Endothelial cell of umbilical vein (primary cell): ENCODE results near the gene GNAT1. TPM values are rescaled to one million over a fixed set of nuclear protein-coding genes. Genes with fewer than 3 reads are reported as not detected.

Experiments used
- Bru-seq: library from RNA; stranded (reverse); fragments of 400-500 nt; gene quantifications from one replicate; lab custom pipeline; 2021; lab: Mats Ljungman, UMichigan
- BruChase-seq, 2 experiments: library from RNA; stranded (reverse); fragments of 400-500 nt; gene quantifications; one replicate each; lab custom pipeline; 2021; lab: Mats Ljungman, UMichigan
- BruUV-seq: library from RNA; stranded (reverse); fragments of 400-500 nt; replicated peaks from 2 replicates; lab custom pipeline; 2021; lab: Mats Ljungman, UMichigan
- CTCF ChIA-PET: fragments of 300-600, 350-600 bp; sonication (Branson Sonifier 250); formaldehyde crosslinking; loops from one replicate; lab custom pipeline; 2021; ENCODE audit warnings: antibody characterized with exemption, inconsistent platforms; lab: Charles Lee
- POLR2A ChIA-PET: fragments of 300-600, 350-600 bp; sonication (Branson Sonifier 250); formaldehyde crosslinking; loops from one replicate; lab custom pipeline; 2021; ENCODE audit warnings: antibody characterized with exemption, inconsistent platforms; lab: Charles Lee
- DNase-seq: peaks from one replicate; pipeline ENCODE4 v3.0.0-alpha.2; 2011; ENCODE audit warnings: low read depth, low spot score
- FAIRE-seq: peaks from 2 replicates; lab custom pipeline; 2011; peaks lifted over from hg19 to GRCh38; lab: Jason Lieb, UNC
- H2AFZ ChIP-seq: 2 replicates; pipeline ENCODE4 v1.6.0; 2012; ENCODE audit warnings: low read depth, low read length, control low read depth, inconsistent platforms
- H3K27ac ChIP-seq: 2 replicates; pipeline ENCODE4 v1.5.1; 2011; ENCODE audit warnings: low read depth, mild to moderate bottlenecking, control low read depth, low read length, moderate library complexity; ENCODE audit not compliant: insufficient read depth
- H3K27me3 ChIP-seq, 2 experiments: 2 replicates each; pipeline versions ENCODE4 v1.6.0 to v1.6.1; 2011; ENCODE audit warnings: low read length in 2 of 2, mixed read lengths in 1 of 2; ENCODE audit not compliant: control insufficient read depth in 2 of 2, insufficient read depth in 2 of 2
- H3K36me3 ChIP-seq, 2 experiments: 2 replicates in 1 of 2; 3 replicates in 1 of 2; pipeline ENCODE4 v1.5.1; 2011; ENCODE audit warnings: low read length in 2 of 2, mild to moderate bottlenecking in 1 of 2, moderate library complexity in 1 of 2; ENCODE audit not compliant: control insufficient read depth in 2 of 2, insufficient read depth in 2 of 2; ENCODE audit errors: extremely low read depth in 1 of 2
- H3K4me1 ChIP-seq: 3 replicates; pipeline ENCODE4 v1.5.1; 2011; ENCODE audit warnings: mild to moderate bottlenecking, low read length; ENCODE audit not compliant: control insufficient read depth, insufficient read depth; ENCODE audit errors: extremely low read depth
- H3K4me2 ChIP-seq: 2 replicates; pipeline ENCODE4 v1.6.1; 2011; ENCODE audit warnings: low read length, control low read depth, mixed read lengths; ENCODE audit not compliant: insufficient read depth
- H3K4me3 ChIP-seq, 3 experiments: fragments of 200-600 bp in 1 of 3; sonication (generic), shearing (Covaris generic) in 1 of 3; replicated peaks in 1 of 3; 2 replicates each; pipeline ENCODE4 v1.5.1; 2011 to 2016; ENCODE audit warnings: control low read depth in 3 of 3, low read length in 3 of 3, mild to moderate bottlenecking in 2 of 3, inconsistent platforms in 1 of 3, low read depth in 1 of 3, moderate library complexity in 1 of 3; ENCODE audit not compliant: insufficient read depth in 1 of 3
- H3K79me2 ChIP-seq: 2 replicates; pipeline ENCODE4 v1.6.0; 2012; ENCODE audit warnings: low read length, inconsistent platforms; ENCODE audit not compliant: control insufficient read depth, insufficient read depth
- H3K9ac ChIP-seq: replicated peaks from 2 replicates; pipeline ENCODE3; 2011; ENCODE audit warnings: low read length, control low read depth; ENCODE audit not compliant: insufficient read depth; ENCODE audit errors: extremely low read depth
- H3K9me1 ChIP-seq: replicated peaks from 3 replicates; pipeline ENCODE4 v1.6.0; 2011; ENCODE audit warnings: mild to moderate bottlenecking, low read length; ENCODE audit not compliant: control insufficient read depth, insufficient read depth; ENCODE audit errors: extremely low read depth
- H3K9me3 ChIP-seq: replicated peaks from 2 replicates; pipeline ENCODE4 v1.5.1; 2012; ENCODE audit warnings: low read length, inconsistent platforms; ENCODE audit not compliant: control insufficient read depth, insufficient read depth
- H4K20me1 ChIP-seq: replicated peaks from 2 replicates; pipeline ENCODE3; 2011; ENCODE audit warnings: mild to moderate bottlenecking, low read length; ENCODE audit not compliant: control insufficient read depth, insufficient read depth; ENCODE audit errors: extremely low read depth
- EZH2 ChIP-seq: IDR thresholded peaks from 2 replicates; pipeline ENCODE4 v1.6.1; 2012; ENCODE audit warnings: borderline replicate concordance, low read depth, mild to moderate bottlenecking, moderate library complexity, low read length, inconsistent platforms; ENCODE audit not compliant: severe bottlenecking
- FOS ChIP-seq: IDR thresholded peaks from 2 replicates; pipeline ENCODE4 v1.6.1; 2011; ENCODE audit warnings: mild to moderate bottlenecking, low read length, moderate library complexity, borderline replicate concordance; ENCODE audit not compliant: insufficient read depth
- GATA2 ChIP-seq: IDR thresholded peaks from 2 replicates; pipeline ENCODE4 v1.7.0; 2011; ENCODE audit warnings: low read depth, mild to moderate bottlenecking, moderate library complexity, mixed read lengths, low read length; ENCODE audit not compliant: insufficient read length, insufficient read depth
- JUN ChIP-seq: IDR thresholded peaks from 2 replicates; pipeline ENCODE4 v1.6.1; 2011; ENCODE audit warnings: borderline replicate concordance, low read depth; ENCODE audit not compliant: insufficient read length, insufficient read depth
- MYC ChIP-seq: IDR thresholded peaks from one replicate; pipeline ENCODE4 v1.6.1; 2011; ENCODE audit warnings: mild to moderate bottlenecking, low read depth, low read length
- POLR2A ChIP-seq: IDR thresholded peaks from 2 replicates; pipeline ENCODE4 v1.6.1; 2012; ENCODE audit warnings: low read depth, mild to moderate bottlenecking, control low read depth, low read length
- POLR2AphosphoS5 ChIP-seq: IDR thresholded peaks from 2 replicates; pipeline ENCODE4 v1.6.1; 2012; ENCODE audit warnings: low read depth, mild to moderate bottlenecking, control low read depth, low read length, moderate library complexity; ENCODE audit not compliant: insufficient read depth
- dilution Hi-C: fragments of 300-500 bp; cut with MboI; formaldehyde crosslinking; loops from one replicate; pipeline ENCODE4 v1.15.0; 2019; ENCODE audit warnings: low sequenced_read_pairs; ENCODE audit not compliant: extremely low pct_ligation_motif_present
- intact Hi-C: fragments of 100-400 bp; cut with micrococcal nuclease; formaldehyde crosslinking; loops from one replicate; pipeline ENCODE4 v1.10.0; 2022
- long read RNA-seq: library from polyadenylated mRNA; stranded (forward); transcript quantifications from one replicate; pipeline ENCODE4 v2.0.0, GENCODE V29; 2021
- polyA minus RNA-seq, 3 experiments: library from RNA; depleted of rRNA, polyadenylated mRNA; stranded (reverse); fragments of >200 nt; gene quantifications; 1 replicate in 1 of 3; 2 replicates in 2 of 3; pipeline ENCODE4 v1.2.3, GENCODE V29; 2011
- polyA plus RNA-seq, 4 experiments: library from polyadenylated mRNA; depleted of rRNA in 3 of 4; stranded (reverse) in 3 of 4; unstranded in 1 of 4; fragments of >200 nt; gene quantifications; 2 replicates each; pipeline versions ENCODE4 v1.2.1 to v1.2.3, GENCODE V29; 2011 to 2012; ENCODE audit warnings: missing spikeins in 1 of 4
- total RNA-seq: library from RNA; stranded (reverse); gene quantifications from 2 replicates; pipeline ENCODE4 v1.2.3, GENCODE V29; 2021
- TF ChIP-seq, protein P1 (sequence below): IDR thresholded peaks from 2 replicates; pipeline ENCODE4 v1.6.1; 2011; ENCODE audit not compliant: insufficient read depth, insufficient read length
- TF ChIP-seq, protein P2 (sequence below), 2 donors: IDR thresholded peaks; 1 replicate in 1 of 2; 2 replicates in 1 of 2; pipeline ENCODE4 v1.5.1; 2011; ENCODE audit warnings: low read length in 2 of 2, mild to moderate bottlenecking in 2 of 2, moderate library complexity in 2 of 2, control low read depth in 1 of 2, inconsistent platforms in 1 of 2, low read depth in 1 of 2; ENCODE audit not compliant: insufficient read depth in 1 of 2; ENCODE audit errors: extremely low read depth in 1 of 2

GNAT1 gene
- 0.77 and 0.78 TPM in 2 replicates for total RNA-seq
- 0.05 TPM in 1 of 2 replicates, not detected in the other for polyA plus RNA-seq
- 0.03 TPM in 1 of 2 replicates, not detected in the other for polyA plus RNA-seq (2011; cell fraction: cytosol; rRNA removed)
- 0.40 and 0.55 TPM in 2 replicates for polyA plus RNA-seq (2011; cell fraction: nucleus; rRNA removed)
- polyA plus RNA-seq (2012), result 0.16 TPM in 1 of 2 replicates, not detected in the other
- not detected in 2 replicates for polyA minus RNA-seq
- not detected for polyA minus RNA-seq (2011; cell fraction: cytosol; rRNA and poly(A)+ RNA removed)
- polyA minus RNA-seq (2011; cell fraction: nucleus; rRNA and poly(A)+ RNA removed), result 0.14 and 0.34 TPM in 2 replicates
- percentile 12 among the genes with signal in this experiment for Bru-seq, nascent RNA
- BruChase-seq, experiment 1, labeled RNA remaining after a 6-hour chase, result percentile 20 among the genes with signal in this experiment
- BruChase-seq, experiment 2, labeled RNA remaining after a 2-hour chase, result percentile 18 among the genes with signal in this experiment
- long read RNA-seq, result 0 reads

DNA sequence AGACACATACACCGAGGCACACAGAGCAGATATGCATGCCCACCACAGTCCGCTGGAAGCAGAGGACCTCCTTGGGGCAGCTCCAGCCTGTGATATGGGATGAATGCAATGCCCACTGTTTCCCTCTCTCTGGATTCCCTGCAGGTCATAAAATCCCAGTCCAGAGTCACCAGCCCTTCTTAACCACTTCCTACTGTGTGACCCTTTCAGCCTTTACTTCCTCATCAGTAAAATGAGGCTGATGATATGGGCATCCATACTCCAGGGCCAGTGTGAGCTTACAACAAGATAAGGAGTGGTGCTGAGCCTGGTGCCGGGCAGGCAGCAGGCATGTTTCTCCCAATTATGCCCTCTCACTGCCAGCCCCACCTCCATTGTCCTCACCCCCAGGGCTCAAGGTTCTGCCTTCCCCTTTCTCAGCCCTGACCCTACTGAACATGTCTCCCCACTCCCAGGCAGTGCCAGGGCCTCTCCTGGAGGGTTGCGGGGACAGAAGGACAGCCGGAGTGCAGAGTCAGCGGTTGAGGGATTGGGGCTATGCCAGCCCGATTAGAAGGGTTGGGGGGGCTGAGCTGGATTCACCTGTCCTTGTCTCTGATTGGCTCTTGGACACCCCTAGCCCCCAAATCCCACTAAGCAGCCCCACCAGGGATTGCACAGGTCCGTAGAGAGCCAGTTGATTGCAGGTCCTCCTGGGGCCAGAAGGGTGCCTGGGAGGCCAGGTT, at the start of gene GNAT1:
Gene GNAT1, plus strand, starts transcription at position 675 of the 725 bp plus-strand sequence. CDS start 116 bp downstream, outside the sequence.
- Histone ChIP-seq H3K27me3 (peaks cover 11 to 13% of the 10 kb centered on the region in 2 experiments), H3K9me3 (no peaks in the 10 kb centered on the region), H3K4me2 (no peak within 1 kb of the TSS), H3K27ac (no peak within 1 kb of the TSS), H3K4me3 (no peak within 1 kb of the TSS), H4K20me1 (no peaks in the 10 kb centered on the region), H3K79me2 (no peaks in the 10 kb centered on the region), H3K36me3 (peaks cover 0 to 14% of the 10 kb centered on the region in 2 experiments), H2AFZ (no peak within 1 kb of the TSS), H3K9ac (no peak within 1 kb of the TSS), H3K9me1 (no peaks in the 10 kb centered on the region), H3K4me1 (peaks cover 5% of the 10 kb centered on the region)
- FAIRE-seq (peak; percentile 38), DNase-seq (peak; percentile 18)
- intact Hi-C loops, result loop anchor here (5.0 kb wide), 1 partner anchor 351 kb away; no protein-coding TSS in a partner anchor
- ChIA-PET CTCF (interaction anchor here (0.6 to 12.0 kb wide), 15 partner anchors 9 to 134 kb away, joined by 3 to 314 read pairs (median 4); partner anchors contain the start of gene GNAI2), POLR2A (interaction anchor here (0.6 to 0.7 kb wide), 3 partner anchors 38 to 262 kb away, joined by 3 to 4 read pairs (median 4); partner anchors contain the start of gene MON1A)
- no peak for TF ChIP-seq POLR2AphosphoS5
- TF ChIP-seq GATA2, result no peak
- no peak for TF ChIP-seq FOS
- no peak for TF ChIP-seq EZH2
- TF ChIP-seq, protein P1, sequence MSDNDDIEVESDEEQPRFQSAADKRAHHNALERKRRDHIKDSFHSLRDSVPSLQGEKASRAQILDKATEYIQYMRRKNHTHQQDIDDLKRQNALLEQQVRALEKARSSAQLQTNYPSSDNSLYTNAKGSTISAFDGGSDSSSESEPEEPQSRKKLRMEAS, result no peak
- no peak for TF ChIP-seq POLR2A
- no peak for TF ChIP-seq MYC
- TF ChIP-seq, protein P2, sequence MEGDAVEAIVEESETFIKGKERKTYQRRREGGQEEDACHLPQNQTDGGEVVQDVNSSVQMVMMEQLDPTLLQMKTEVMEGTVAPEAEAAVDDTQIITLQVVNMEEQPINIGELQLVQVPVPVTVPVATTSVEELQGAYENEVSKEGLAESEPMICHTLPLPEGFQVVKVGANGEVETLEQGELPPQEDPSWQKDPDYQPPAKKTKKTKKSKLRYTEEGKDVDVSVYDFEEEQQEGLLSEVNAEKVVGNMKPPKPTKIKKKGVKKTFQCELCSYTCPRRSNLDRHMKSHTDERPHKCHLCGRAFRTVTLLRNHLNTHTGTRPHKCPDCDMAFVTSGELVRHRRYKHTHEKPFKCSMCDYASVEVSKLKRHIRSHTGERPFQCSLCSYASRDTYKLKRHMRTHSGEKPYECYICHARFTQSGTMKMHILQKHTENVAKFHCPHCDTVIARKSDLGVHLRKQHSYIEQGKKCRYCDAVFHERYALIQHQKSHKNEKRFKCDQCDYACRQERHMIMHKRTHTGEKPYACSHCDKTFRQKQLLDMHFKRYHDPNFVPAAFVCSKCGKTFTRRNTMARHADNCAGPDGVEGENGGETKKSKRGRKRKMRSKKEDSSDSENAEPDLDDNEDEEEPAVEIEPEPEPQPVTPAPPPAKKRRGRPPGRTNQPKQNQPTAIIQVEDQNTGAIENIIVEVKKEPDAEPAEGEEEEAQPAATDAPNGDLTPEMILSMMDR (IDR thresholded peaks at IDR 0.05; ENCODE audit: extremely low read depth in 1 of 2, insufficient read depth in 1 of 2, low read depth in 1 of 2, low read length in 2 of 2), result no peak
- no peak for TF ChIP-seq JUN
- no TSS peak for BruUV-seq
- dilution Hi-C loops, result no loop called here
